Eye (tissue), 1 donor: ENCODE results near the gene TPSAB1.
"Not testable (repeated sequence)": the region's sequence is repeated elsewhere in the genome, so short reads cannot be mapped to it uniquely, and the experiment has no call there.

Experiments
- DNase-seq: peaks from one replicate; pipeline ENCODE4 v3.0.0-alpha.2; 2015

Gene TPSAB1

GRCh38 chr16:1253701-1254364 lies 13.3 kb downstream of the TPSAB1 start:
- DNase-seq, result not testable (repeated sequence)

- DNase-seq, result not testable (repeated sequence)
Observed at GRCh38 chr16:1254821-1255220, 14.3 kb downstream of the TPSAB1 start.

- DNase-seq, result not testable (repeated sequence)
Observed at GRCh38 chr16:1255276-1256122, 15.0 kb downstream of the TPSAB1 start, which contains the start of gene TPSD1. TSS of gene TPSD1 (plus strand) at chr16:1256069. CDS start at chr16:1256281, 212 bp downstream.

GRCh38 chr16:1256296-1256873 lies 15.9 kb downstream of the TPSAB1 start:
- not testable (repeated sequence) for DNase-seq

GRCh38 chr16:1256874-1257322 lies 16.4 kb downstream of the TPSAB1 start:
- no peak for DNase-seq

GRCh38 chr16:1257561-1258224 lies 17.2 kb downstream of the TPSAB1 start:
- no peak for DNase-seq

- no peak for DNase-seq
Observed at GRCh38 chr16:1258225-1258600, 17.7 kb downstream of the TPSAB1 start.

GRCh38 chr16:1258906-1259759 lies 18.6 kb downstream of the TPSAB1 start:
- peak; percentile 38 for DNase-seq

GRCh38 chr16:1259760-1260068 lies 19.2 kb downstream of the TPSAB1 start:
- DNase-seq, result no peak

GRCh38 chr16:1260101-1260680 lies 19.7 kb downstream of the TPSAB1 start:
- DNase-seq, result no peak

- peak; percentile 50 for DNase-seq
Observed at GRCh38 chr16:1261131-1261892, 20.8 kb downstream of the TPSAB1 start.

GRCh38 chr16:1262210-1262845 lies 21.8 kb downstream of the TPSAB1 start:
- DNase-seq, result no peak

GRCh38 chr16:1262846-1263221 lies 22.3 kb downstream of the TPSAB1 start:
- DNase-seq, result no peak

- no peak for DNase-seq
Observed at GRCh38 chr16:1263591-1264344, 23.3 kb downstream of the TPSAB1 start.

GRCh38 chr16:1264345-1265089 lies 24.0 kb downstream of the TPSAB1 start:
- no peak for DNase-seq

GRCh38 chr16:1265090-1265630 lies 24.7 kb downstream of the TPSAB1 start:
- no peak for DNase-seq

GRCh38 chr16:1265826-1266225 lies 25.3 kb downstream of the TPSAB1 start:
- no peak for DNase-seq

GRCh38 chr16:1269418-1269817 lies 28.9 kb downstream of the TPSAB1 start:
- not testable (repeated sequence) for DNase-seq

- DNase-seq, result no peak
Observed at GRCh38 chr16:1271380-1271723, 30.8 kb downstream of the TPSAB1 start.
